ENCODE results near the gene CACNA1C. TPM values are rescaled to one million over a fixed set of nuclear protein-coding genes. Genes with fewer than 3 reads are reported as not detected.

Gene CACNA1C
- total and polyA plus RNA-seq, 2 of the 4 experiments (the other 2 are of a cell fraction) = 1.6 to 2.6 TPM

GRCh38 chr12:2490831-2491230 is 438.0 kb downstream of the CACNA1C start:
- no peak overlapping the region for H3K27ac ChIP-seq (ENCODE audit: insufficient read depth, low read length)
- H3K9me3 ChIP-seq (ENCODE audit: control insufficient read depth, insufficient read depth, low read length) = no peaks in the 10 kb centered on the region
- H2AK9ac ChIP-seq (replicated peaks; ENCODE audit: low read depth, low read length, poor library complexity) = no peak overlapping the region
- ATAC-seq (ENCODE audit: low read depth) = no peak
- no peak overlapping the region for H2BK5ac ChIP-seq (ENCODE audit: low read depth, low read length, poor library complexity, severe bottlenecking)
- no peak overlapping the region for H2BK20ac ChIP-seq (ENCODE audit: low read depth, low read length)
- peaks cover 11% of the 10 kb centered on the region for H3K36me3 ChIP-seq (ENCODE audit: control insufficient read depth, insufficient read depth, low read length)
- no peaks in the 10 kb centered on the region for H4K20me1 ChIP-seq (ENCODE audit: insufficient read depth, low read length)
- no peaks in the 10 kb centered on the region for H3K79me1 ChIP-seq (ENCODE audit: low read depth in 1 of 2, low read length in 2 of 2)
- no peak overlapping the region for H4K5ac ChIP-seq (ENCODE audit: low read depth, low read length)
- H3K56ac ChIP-seq (ENCODE audit: extremely low read depth, insufficient read depth, low read length) = no peak overlapping the region
- H4K91ac ChIP-seq (ENCODE audit: insufficient read depth, low read depth, low read length) = no peak overlapping the region
- H2AFZ ChIP-seq (replicated peaks; ENCODE audit: low read length, poor library complexity) = no peak overlapping the region
- no peak overlapping the region for H2BK120ac ChIP-seq (ENCODE audit: low read depth, low read length)
- H3K27me3 ChIP-seq (ENCODE audit: control insufficient read depth, insufficient read depth, low read length) = peaks cover 19% of the 10 kb centered on the region
- no peak for TF ChIP-seq RCOR1 (IDR thresholded peaks at IDR 0.05; ENCODE audit: insufficient replicate concordance, low read length)
- TF ChIP-seq CHD1 (IDR thresholded peaks at IDR 0.05; ENCODE audit: low read depth, low read length) = no peak
- no peak for TF ChIP-seq MAFK (IDR thresholded peaks at IDR 0.05; ENCODE audit: low read depth, low read length)
- TF ChIP-seq BHLHE40 (IDR thresholded peaks at IDR 0.05; ENCODE audit: low read depth, low read length) = no peak
- no peak for TF ChIP-seq CEBPB (IDR thresholded peaks at IDR 0.05; ENCODE audit: low read depth, low read length)
- TF ChIP-seq CTCF (conservative IDR thresholded peaks at IDR 0.05; ENCODE audit: low read depth, low read length) = no peak
- TF ChIP-seq SMC3 (IDR thresholded peaks at IDR 0.05; ENCODE audit: low read depth, low read length) = no peak
- no peak for TF ChIP-seq MXI1 (IDR thresholded peaks at IDR 0.05; ENCODE audit: borderline replicate concordance, low read depth, low read length)
- TF ChIP-seq RFX5 (IDR thresholded peaks at IDR 0.05; ENCODE audit: low read depth, low read length) = no peak
- no peak for TF ChIP-seq RAD21 (IDR thresholded peaks at IDR 0.05; ENCODE audit: low read length)
- no peak for TF ChIP-seq MAZ (IDR thresholded peaks at IDR 0.05; ENCODE audit: borderline replicate concordance, low read depth, low read length)
- no peak for TF ChIP-seq ELK1 (IDR thresholded peaks at IDR 0.05; ENCODE audit: borderline replicate concordance, low read depth, low read length)
- TF ChIP-seq NFE2L2 (IDR thresholded peaks at IDR 0.05; ENCODE audit: low read depth, low read length) = no peak
- TF ChIP-seq POLR2A (IDR thresholded peaks at IDR 0.05; ENCODE audit: low read depth, low read length) = no peak
- no peak for TF ChIP-seq FOS (IDR thresholded peaks at IDR 0.05; ENCODE audit: low read depth, low read length)
- H2BK15ac ChIP-seq (ENCODE audit: low read depth, low read length) = no peak overlapping the region
- no CpG with 5 or more reads among the region's 3 CpGs for WGBS, 2 experiments (ENCODE audit: extremely low coverage in 2 of 2, insufficient read length in 1 of 2)
- no peak overlapping the region for H2AK5ac ChIP-seq (ENCODE audit: low read depth, low read length)
- H4K8ac ChIP-seq (ENCODE audit: low read depth in 2 of 2, low read length in 2 of 2) = no peak overlapping the region
- no peak overlapping the region for H3K4me3 ChIP-seq (ENCODE audit: insufficient read depth, low read depth, low read length)
- dilution Hi-C loops (cut with HindIII; ENCODE audit: low sequenced_read_pairs, unreplicated experiment) = no loop called here
- no TSS peak for BruUV-seq (replicated peaks)
- no peak overlapping the region for H3K4ac ChIP-seq (ENCODE audit: low read depth, low read length)
- no peak for DNase-seq
- in situ Hi-C loops (cut with MboI; ENCODE audit: low sequenced_read_pairs) = no loop called here
- no peaks in the 10 kb centered on the region; the same call in none of the 2 replicates for H3K9me1 ChIP-seq (ENCODE audit: insufficient read depth, low read length)
- H3K4me2 ChIP-seq (ENCODE audit: low read depth, low read length) = no peak overlapping the region
- intact Hi-C loops (cut with micrococcal nuclease) = no loop called here
- no peak overlapping the region for H3K14ac ChIP-seq (replicated peaks; ENCODE audit: low read depth, low read length)
- ChIA-PET POLR2A (ENCODE audit: unreplicated experiment) (no interaction called here), CTCF (no interaction called here)
- no peak overlapping the region for H3K9ac ChIP-seq (ENCODE audit: low read depth, low read length)
- H3K4me1 ChIP-seq (ENCODE audit: control insufficient read depth, insufficient read depth, low read length) = peaks cover 10% of the 10 kb centered on the region; the same call in 1 of the 2 replicates
- no peak overlapping the region for H3K18ac ChIP-seq (ENCODE audit: low read depth, low read length)
- H3K23ac ChIP-seq (ENCODE audit: low read depth, low read length) = no peak overlapping the region

All from IMR-90 (cell line).